HG03558 (cell line): ENCODE measurements around the gene GBP2.

ENCODE experiments used
- ATAC-seq: cut with Tn5 transposase; IDR thresholded peaks from one replicate; pipeline ENCODE4 v1.9.1; 2021; ENCODE audit warnings: moderate number of reproducible peaks; ENCODE audit not compliant: unreplicated experiment; ENCODE audit errors: extremely low read depth

GBP2 gene

GRCh38 chr1:89125913-89126580, at the start of gene GBP2:
TSS of gene GBP2 (minus strand) at chr1:89126114. CDS start at chr1:89121966, 4,148 bp downstream.
- peak; percentile 85 for ATAC-seq

- no peak for ATAC-seq
These were observed 48.6 kb upstream of the GBP2 start for GRCh38 chr1:89174491-89174890.

GRCh38 chr1:89172468-89173143, 46.7 kb upstream of the GBP2 start:
- no peak for ATAC-seq

- ATAC-seq = no peak
These were observed 45.1 kb upstream of the GBP2 start for GRCh38 chr1:89171067-89171438.

GRCh38 chr1:89170170-89171066, 44.5 kb upstream of the GBP2 start:
- ATAC-seq = no peak

- no peak for ATAC-seq
These were observed 43.3 kb upstream of the GBP2 start for GRCh38 chr1:89169166-89169565.

GRCh38 chr1:89167590-89168230, 41.8 kb upstream of the GBP2 start:
- ATAC-seq = no peak

GRCh38 chr1:89166705-89167104, 40.8 kb upstream of the GBP2 start:
- no peak for ATAC-seq

- ATAC-seq = no peak
These were observed 39.9 kb upstream of the GBP2 start for GRCh38 chr1:89165811-89166210.

GRCh38 chr1:89151047-89151446, 25.1 kb upstream of the GBP2 start:
- no peak for ATAC-seq

- no peak for ATAC-seq
These were observed 24.1 kb upstream of the GBP2 start for GRCh38 chr1:89149976-89150375.

- ATAC-seq = no peak
These were observed 23.3 kb upstream of the GBP2 start for GRCh38 chr1:89149229-89149628.

- ATAC-seq = no peak
These were observed 22.1 kb upstream of the GBP2 start for GRCh38 chr1:89147678-89148658.

- no peak for ATAC-seq
These were observed 20.8 kb upstream of the GBP2 start for GRCh38 chr1:89146721-89147120.

- no peak for ATAC-seq
These were observed 17.6 kb upstream of the GBP2 start for GRCh38 chr1:89143484-89143883.

- ATAC-seq = no peak
These were observed 16.2 kb upstream of the GBP2 start for GRCh38 chr1:89142160-89142559.

- no peak for ATAC-seq
These were observed 7.8 kb upstream of the GBP2 start for GRCh38 chr1:89133747-89134146.

GRCh38 chr1:89130716-89131115, 4.8 kb upstream of the GBP2 start:
- no peak for ATAC-seq

GRCh38 chr1:89129911-89130310, 4.0 kb upstream of the GBP2 start:
- no peak for ATAC-seq
